Measurements from ENCODE around the gene NLK. TPM values are rescaled to one million over a fixed set of nuclear protein-coding genes. Genes with fewer than 3 reads are reported as not detected.
"Not testable (repeated sequence)": the region's sequence is repeated elsewhere in the genome, so short reads cannot be mapped to it uniquely, and the experiment has no call there.

Gene NLK
- total RNA-seq, 4 donors from 2014 or later = 7.7 to 20.8 (median 11.5) TPM

- H3K4me3 ChIP-seq = no peak overlapping the region
- H3K27me3 ChIP-seq = peaks cover 9% of the 10 kb centered on the region
- no peaks in the 10 kb centered on the region for H3K4me1 ChIP-seq
- no peak overlapping the region for H3K27ac ChIP-seq
- DNase-seq (ENCODE audit: low spot score in 2 of 2) = no peak
- TF ChIP-seq CTCF (IDR thresholded peaks at IDR 0.05) (no peak), EP300 (IDR thresholded peaks at IDR 0.05) (no peak), POLR2A (IDR thresholded peaks at IDR 0.05) (no peak)
- WGBS = 50% methylated on average over 12 of the region's 12 CpGs
- H3K36me3 ChIP-seq = no peaks in the 10 kb centered on the region
- H3K9me3 ChIP-seq = no peaks in the 10 kb centered on the region
Observed at GRCh38 chr17:27996202-27997043, 46.1 kb upstream of the NLK start.

GRCh38 chr17:27997044-27997401 lies 45.5 kb upstream of the NLK start:
- H3K27ac ChIP-seq = no peak overlapping the region

GRCh38 chr17:27997522-27997921 lies 45.0 kb upstream of the NLK start:
- TF ChIP-seq EP300 (IDR thresholded peaks at IDR 0.05) (no peak), CTCF (IDR thresholded peaks at IDR 0.05) (no peak)
- WGBS = 68% methylated on average over 3 of the region's 3 CpGs
- H3K9me3 ChIP-seq = no peaks in the 10 kb centered on the region
- H3K4me3 ChIP-seq = no peak overlapping the region
- H3K27ac ChIP-seq = no peak overlapping the region
- peaks cover 9% of the 10 kb centered on the region for H3K27me3 ChIP-seq
- H3K4me1 ChIP-seq = no peaks in the 10 kb centered on the region
- no peaks in the 10 kb centered on the region for H3K36me3 ChIP-seq
- no peak for DNase-seq (ENCODE audit: low spot score in 2 of 2)

More at GRCh38 chr17:27997044-27997401, 45.5 kb upstream of the NLK start:
- Histone ChIP-seq H3K4me1 (no peaks in the 10 kb centered on the region), H3K9me3 (no peaks in the 10 kb centered on the region), H3K27me3 (peaks cover 9% of the 10 kb centered on the region), H3K4me3 (no peak overlapping the region), H3K36me3 (no peaks in the 10 kb centered on the region)
- TF ChIP-seq CTCF (IDR thresholded peaks at IDR 0.05) (no peak), POLR2A (IDR thresholded peaks at IDR 0.05) (no peak), POLR2AphosphoS5 (IDR thresholded peaks at IDR 0.05) (no peak), EP300 (IDR thresholded peaks at IDR 0.05) (no peak)
- DNase-seq (ENCODE audit: low spot score in 2 of 2) = no peak

GRCh38 chr17:28001149-28001548 lies 41.3 kb upstream of the NLK start:
- Histone ChIP-seq H3K4me3 (no peak overlapping the region), H3K4me1 (no peaks in the 10 kb centered on the region), H3K27ac (no peak overlapping the region), H3K36me3 (no peaks in the 10 kb centered on the region), H3K9me3 (no peaks in the 10 kb centered on the region), H3K27me3 (peaks cover 6% of the 10 kb centered on the region)
- 49% methylated on average over 3 of the region's 3 CpGs for WGBS
- no peak for DNase-seq (ENCODE audit: low spot score in 2 of 2)
- no peak for TF ChIP-seq POLR2AphosphoS5 (IDR thresholded peaks at IDR 0.05)
- no peak for TF ChIP-seq EP300 (IDR thresholded peaks at IDR 0.05)
- no peak for TF ChIP-seq CTCF (IDR thresholded peaks at IDR 0.05)
- no peak for TF ChIP-seq POLR2A (IDR thresholded peaks at IDR 0.05)

- H3K36me3 ChIP-seq = no peaks in the 10 kb centered on the region
- H3K27ac ChIP-seq = no peak overlapping the region
- 77% methylated on average over 2 of the region's 2 CpGs for WGBS
- H3K27me3 ChIP-seq = no peaks in the 10 kb centered on the region
- no peak for TF ChIP-seq EP300 (IDR thresholded peaks at IDR 0.05)
- TF ChIP-seq CTCF (IDR thresholded peaks at IDR 0.05) = no peak
- no peak for TF ChIP-seq POLR2A (IDR thresholded peaks at IDR 0.05)
- no peak for TF ChIP-seq POLR2AphosphoS5 (IDR thresholded peaks at IDR 0.05)
- no peaks in the 10 kb centered on the region for H3K9me3 ChIP-seq
- H3K4me1 ChIP-seq = no peaks in the 10 kb centered on the region
- no peak overlapping the region for H3K4me3 ChIP-seq
- no peak for DNase-seq (ENCODE audit: low spot score in 2 of 2)
Observed at GRCh38 chr17:28004344-28004743, 38.1 kb upstream of the NLK start.

- DNase-seq (ENCODE audit: low spot score in 2 of 2) = not testable (repeated sequence)
- WGBS = 93% methylated on average over 4 of the region's 4 CpGs
Observed at GRCh38 chr17:28007925-28008324, 34.6 kb upstream of the NLK start.

More at GRCh38 chr17:28007925-28008324, 34.6 kb upstream of the NLK start:
- H3K4me1 ChIP-seq, H3K27me3 ChIP-seq, H3K27ac ChIP-seq, H3K36me3 ChIP-seq, H3K9me3 ChIP-seq, H3K4me3 ChIP-seq: not testable (repeated sequence)

Data from suprapubic skin (tissue), 4 donors.